Measurements from ENCODE around the gene ADAD2. TPM values are rescaled to one million over a fixed set of nuclear protein-coding genes. Genes with fewer than 3 reads are reported as not detected.
"Not testable (repeated sequence)": the region's sequence is repeated elsewhere in the genome, so short reads cannot be mapped to it uniquely, and the experiment has no call there.

The ADAD2 gene
- total RNA-seq, 1 donor from 2014 or later: not detected

- no peak for DNase-seq
Observed at GRCh38 chr16:84196727-84197394, 5.9 kb downstream of the ADAD2 start.

GRCh38 chr16:84197466-84198128 lies 6.6 kb downstream of the ADAD2 start:
- DNase-seq: no peak

DNA sequence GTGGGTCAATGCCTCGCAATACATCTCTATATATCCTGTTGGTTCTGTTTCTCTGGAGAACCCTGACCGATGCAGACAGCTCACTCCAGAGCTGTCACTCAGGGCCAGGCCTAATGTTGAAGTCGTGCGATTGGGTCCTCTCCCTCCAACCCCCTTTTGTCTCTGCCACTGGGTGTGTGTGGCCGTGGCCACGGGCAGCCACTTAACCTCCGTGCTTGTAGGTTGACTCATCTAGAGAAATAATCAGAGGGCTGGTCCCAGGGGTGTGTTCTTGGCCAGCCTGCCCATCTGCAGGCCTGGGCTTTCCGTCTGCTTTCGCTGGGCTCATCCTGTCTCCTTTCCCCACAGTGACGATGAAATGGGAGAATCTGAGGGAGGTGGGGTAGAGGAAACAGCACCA lies 7.4 kb downstream of the ADAD2 start:
- DNase-seq: peak; percentile 40

GRCh38 chr16:84199097-84199496 lies 8.1 kb downstream of the ADAD2 start:
- no peak for DNase-seq

DNA sequence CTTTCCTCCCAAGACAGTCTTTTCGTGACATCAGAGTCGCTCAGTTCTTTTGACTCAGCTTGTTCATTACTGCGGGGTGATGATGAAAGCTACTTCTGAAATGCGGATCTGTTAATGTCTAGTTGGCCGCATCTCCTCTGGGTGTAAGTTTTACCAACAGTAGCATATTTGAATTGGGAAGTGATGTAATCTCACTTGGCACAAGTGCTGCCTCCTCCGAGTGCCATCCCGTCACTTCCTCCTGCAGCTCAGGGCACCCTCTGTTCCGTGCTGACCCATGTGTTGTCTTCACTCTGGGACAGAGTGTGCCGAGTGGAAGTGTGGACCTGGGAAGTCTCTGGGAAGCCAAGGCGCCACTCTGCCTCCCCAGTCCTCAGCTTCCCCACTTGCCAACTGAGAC lies 8.9 kb downstream of the ADAD2 start:
- peak; percentile 56 for DNase-seq

DNA sequence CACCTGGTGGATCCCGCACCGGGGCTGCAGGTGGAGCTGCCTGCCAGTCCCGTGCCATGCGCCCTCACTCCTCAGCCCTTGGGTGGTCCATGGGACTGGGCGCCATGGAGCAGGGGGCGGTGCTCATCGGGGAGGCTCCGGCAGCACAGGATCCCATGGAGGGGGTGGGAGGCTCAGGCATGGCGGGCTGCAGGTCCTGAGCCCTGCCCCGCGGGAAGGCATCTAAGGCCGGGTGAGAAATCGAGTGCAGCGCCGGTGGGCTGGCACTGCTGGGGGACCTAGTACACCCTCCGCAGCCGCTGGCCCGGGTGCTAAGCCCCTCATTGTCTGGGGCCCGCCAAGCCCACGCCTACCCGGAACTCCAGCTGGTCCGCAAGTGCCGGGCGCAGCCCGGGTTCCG lies 13.6 kb downstream of the ADAD2 start:
- DNase-seq: not testable (repeated sequence)

DNA sequence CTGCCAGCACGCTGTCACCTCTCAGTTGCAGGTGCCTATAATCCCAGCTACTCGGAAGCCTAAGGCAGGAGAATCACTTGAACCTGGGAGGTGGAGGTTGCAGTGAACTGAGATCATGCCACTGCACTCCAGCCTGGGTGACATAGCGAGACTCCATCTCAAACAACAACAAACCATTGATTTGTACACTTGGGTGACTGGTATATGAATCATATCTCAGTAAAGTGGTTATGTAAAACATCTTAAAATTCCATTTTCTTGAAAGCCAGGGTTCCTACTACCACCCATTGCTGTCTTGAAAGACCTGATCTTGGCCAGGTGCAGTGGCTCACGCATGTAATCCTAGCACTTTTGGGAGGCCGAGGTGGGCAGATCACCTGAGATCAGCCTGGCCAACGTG lies 14.2 kb downstream of the ADAD2 start:
- not testable (repeated sequence) for DNase-seq

GRCh38 chr16:84205976-84206691 lies 15.2 kb downstream of the ADAD2 start:
- DNase-seq: no peak

GRCh38 chr16:84207251-84207650 lies 16.3 kb downstream of the ADAD2 start:
- no peak for DNase-seq

DNA sequence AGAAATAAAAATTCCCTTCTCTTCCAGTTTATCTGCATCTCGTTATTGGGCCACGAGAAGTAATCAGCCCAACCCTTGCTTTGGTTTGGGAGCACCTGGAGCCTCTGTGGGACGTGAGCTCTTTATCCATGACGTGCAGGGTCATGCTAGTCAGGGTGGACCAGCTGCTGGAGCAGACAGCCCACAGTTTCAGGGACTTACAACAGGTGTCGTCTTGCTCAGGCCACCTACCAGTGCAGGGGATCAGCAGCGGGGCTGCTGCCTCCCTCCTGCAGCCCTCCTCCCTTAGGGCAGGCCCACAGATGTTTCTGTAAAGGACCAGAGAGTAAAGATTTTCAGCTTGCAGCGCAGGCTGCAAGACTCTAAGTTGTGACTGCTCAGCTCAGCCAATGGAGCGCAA lies 16.9 kb downstream of the ADAD2 start:
- no peak for DNase-seq

DNA sequence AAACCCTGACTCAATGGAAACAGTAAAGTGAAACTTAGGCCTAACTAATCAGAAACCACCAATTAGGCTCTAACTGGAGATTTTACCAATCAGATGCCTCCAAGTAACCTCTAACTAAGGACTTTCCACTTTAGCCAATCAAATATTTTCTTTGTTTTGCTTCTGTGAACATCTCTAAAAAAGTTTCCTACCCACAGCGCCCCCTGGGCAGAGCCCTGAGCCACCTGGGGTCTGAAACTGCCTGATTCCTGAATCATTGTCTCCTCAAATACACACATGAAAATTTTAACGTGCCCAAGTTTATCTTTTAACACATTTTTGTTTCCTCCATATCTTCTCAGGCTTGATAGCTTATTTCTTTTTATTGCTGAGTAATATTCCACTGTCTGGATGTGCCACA lies 19.0 kb downstream of the ADAD2 start:
- no peak for DNase-seq

- DNase-seq: no peak
Observed at GRCh38 chr16:84212154-84212553, 21.2 kb downstream of the ADAD2 start.

DNA sequence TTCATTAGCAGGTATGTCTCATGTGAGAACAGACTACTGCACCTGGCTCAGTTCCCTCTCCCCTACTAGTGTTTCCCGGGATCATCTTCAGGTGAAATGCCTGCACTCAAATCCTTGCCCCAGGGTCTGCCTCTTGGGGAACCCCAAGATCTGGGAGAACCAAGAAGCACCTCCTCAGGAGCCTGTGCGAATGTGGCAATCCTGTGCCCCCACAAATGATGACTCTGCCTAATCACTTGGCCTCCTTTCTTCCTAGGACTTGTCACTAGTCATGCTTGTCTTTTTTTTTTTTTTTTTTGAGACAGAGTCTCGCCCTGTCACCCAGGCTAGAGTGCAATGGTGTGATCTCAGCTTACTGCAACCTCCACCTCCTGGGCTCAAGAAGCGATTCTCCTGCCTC lies 21.7 kb downstream of the ADAD2 start:
- DNase-seq: no peak

DNA sequence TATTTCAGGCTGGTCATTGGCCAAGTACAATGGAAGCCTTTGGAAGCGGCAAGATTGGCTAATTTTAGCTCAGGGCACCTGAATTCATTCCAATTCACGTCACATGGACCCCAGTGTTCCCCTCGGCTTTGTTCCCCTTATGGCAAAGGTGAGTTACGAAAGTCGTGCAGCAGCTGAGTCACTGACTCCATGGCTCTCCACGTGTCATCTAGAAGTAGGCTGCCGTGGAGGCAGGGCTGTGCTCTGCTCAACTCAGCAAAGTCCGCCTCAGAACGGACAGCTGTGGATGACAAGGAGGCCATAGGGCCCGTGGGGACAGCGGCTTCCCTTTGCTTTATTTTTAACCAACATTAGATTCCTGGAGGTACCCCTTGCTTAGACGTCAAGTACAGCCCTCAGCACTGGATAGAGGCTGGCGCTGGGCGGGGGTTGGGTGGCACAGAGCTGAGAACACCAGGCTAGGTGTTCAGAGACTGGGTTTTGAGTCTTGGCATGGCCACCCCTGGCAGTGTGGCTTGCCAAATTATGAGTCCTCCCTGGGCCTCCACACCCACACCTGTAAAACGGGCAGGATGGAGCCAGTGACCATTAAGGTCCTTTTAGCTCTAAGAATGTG lies 23.6 kb downstream of the ADAD2 start:
- DNase-seq: no peak

GRCh38 chr16:84215531-84215930 lies 24.6 kb downstream of the ADAD2 start:
- DNase-seq: no peak

DNA sequence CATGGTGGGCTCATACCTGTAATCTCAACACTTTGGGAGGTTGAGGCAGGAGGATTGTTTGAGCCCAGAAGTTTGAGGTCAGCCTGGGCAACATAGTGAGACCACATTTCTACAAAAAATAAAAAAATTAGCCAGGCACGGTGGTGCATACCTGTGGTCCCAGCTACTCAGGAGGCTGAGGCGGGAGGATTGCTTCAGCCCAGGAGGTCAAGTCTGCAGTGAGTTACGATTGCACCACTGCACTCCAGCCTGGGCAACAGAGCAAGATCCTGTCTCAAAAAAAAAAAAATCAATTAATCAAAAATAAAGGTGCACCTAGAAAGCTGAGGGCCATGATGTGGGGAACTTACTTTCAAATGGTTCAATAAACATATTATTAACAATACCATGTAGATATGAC lies 25.2 kb downstream of the ADAD2 start:
- DNase-seq: not testable (repeated sequence)

DNA sequence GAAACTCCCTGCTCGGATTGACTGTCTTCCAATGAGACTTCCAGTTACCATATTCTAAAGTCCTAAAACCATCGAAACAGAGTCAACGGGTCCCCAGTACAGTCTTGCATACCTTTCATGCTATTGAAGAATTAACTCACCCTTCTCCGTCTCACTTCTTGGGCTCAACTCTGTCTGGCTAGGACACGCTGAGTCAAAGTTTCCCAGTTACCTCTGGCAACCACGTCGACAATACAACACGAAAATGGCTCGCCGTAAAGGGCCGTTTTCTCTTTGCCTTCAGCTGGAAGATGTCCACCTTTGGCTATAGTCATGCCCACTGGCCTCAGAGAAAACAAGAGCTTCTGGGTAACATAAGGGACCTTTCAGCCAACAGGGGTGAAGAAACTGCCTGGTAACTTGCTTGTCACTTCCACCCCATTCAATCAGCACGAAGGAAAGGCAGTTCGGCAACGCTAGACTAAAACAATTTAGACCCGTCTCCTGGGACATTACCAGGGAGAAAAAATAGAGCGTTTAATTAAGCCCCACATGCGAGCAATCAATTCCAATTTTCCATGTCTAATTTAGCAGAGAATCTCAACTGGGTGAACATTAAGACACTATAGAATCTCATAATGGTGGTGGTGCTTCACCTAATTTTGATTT lies 27.3 kb downstream of the ADAD2 start:
- no peak for DNase-seq

- DNase-seq: no peak
Observed at GRCh38 chr16:84218956-84219355, 28.0 kb downstream of the ADAD2 start.

GRCh38 chr16:84220851-84221250 lies 29.9 kb downstream of the ADAD2 start:
- no peak for DNase-seq

- DNase-seq: no peak
Observed at GRCh38 chr16:84223456-84223855, 32.5 kb downstream of the ADAD2 start.

- no peak for DNase-seq
Observed at GRCh38 chr16:84224554-84224953, 33.6 kb downstream of the ADAD2 start.

DNA sequence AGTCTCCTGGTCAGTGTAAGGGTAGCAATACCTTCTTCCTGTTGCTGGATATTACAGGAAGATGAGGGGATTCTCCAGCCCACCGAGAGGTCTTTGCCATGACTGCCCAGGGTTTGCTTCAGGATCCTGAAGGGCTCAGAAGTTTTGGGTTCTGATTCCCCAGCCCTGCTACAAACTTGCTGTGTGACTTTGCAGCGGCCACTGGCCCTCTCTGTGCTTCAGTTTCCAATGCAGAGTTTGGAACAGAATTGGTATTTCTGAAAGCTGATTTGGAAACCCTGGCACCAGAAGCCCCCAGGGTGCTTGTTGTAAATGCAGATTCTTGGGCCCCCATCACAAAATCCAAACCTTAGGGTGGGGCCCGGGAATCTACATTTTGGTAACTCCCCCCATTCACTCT lies 34.2 kb downstream of the ADAD2 start:
- no peak for DNase-seq

GRCh38 chr16:84225571-84225970 lies 34.6 kb downstream of the ADAD2 start:
- DNase-seq: no peak

Measured in dermis blood vessel endothelial cell (primary cell).